DOHH2 (cell line): Measurements from ENCODE around the gene HES7.

Experiments
- H3F3A ChIP-seq: fragments of 200-600 bp; sonication (generic), shearing (Covaris generic); 2 replicates; pipeline ENCODE4 v1.6.0; 2016; ENCODE audit warnings: antibody characterized with exemption, mild to moderate bottlenecking; ENCODE audit not compliant: control insufficient read depth, insufficient read depth
- H3K27ac ChIP-seq: fragments of 200-600 bp; sonication (generic); 2 replicates; pipeline ENCODE4 v1.5.1; 2014; ENCODE audit warnings: low read depth, mild to moderate bottlenecking, low read length, moderate library complexity
- H3K27me3 ChIP-seq: fragments of 200-600 bp; sonication (generic); 2 replicates; pipeline ENCODE4 v1.6.1; 2014; ENCODE audit warnings: mild to moderate bottlenecking, low read length, mixed read lengths; ENCODE audit not compliant: control insufficient read depth
- H3K36me3 ChIP-seq: fragments of 200-600 bp; sonication (generic); 2 replicates; pipeline ENCODE4 v1.6.1; 2014; ENCODE audit warnings: mild to moderate bottlenecking, low read length, moderate library complexity, mixed read lengths; ENCODE audit not compliant: control insufficient read depth
- H3K4me1 ChIP-seq: fragments of 200-600 bp; sonication (generic); 2 replicates; pipeline ENCODE4 v1.6.1; 2014; ENCODE audit warnings: mild to moderate bottlenecking, low read length, mixed read lengths; ENCODE audit not compliant: control insufficient read depth
- H3K4me2 ChIP-seq: fragments of 200-600 bp; sonication (generic); 2 replicates; pipeline ENCODE4 v1.6.0; 2014; ENCODE audit warnings: mild to moderate bottlenecking, low read length, moderate library complexity
- H3K4me3 ChIP-seq: fragments of 200-600 bp; sonication (generic); 2 replicates; pipeline ENCODE4 v1.5.1; 2014; ENCODE audit warnings: mild to moderate bottlenecking, low read length, mixed read lengths
- H3K79me2 ChIP-seq: fragments of 200-600 bp; sonication (generic); 2 replicates; pipeline ENCODE4 v1.6.1; 2014; ENCODE audit warnings: mild to moderate bottlenecking, low read length, mixed read lengths; ENCODE audit not compliant: control insufficient read depth
- H3K9me2 ChIP-seq: fragments of 200-600 bp; sonication (generic); replicated peaks from 2 replicates; pipeline ENCODE4 v1.6.1; 2014; ENCODE audit warnings: mild to moderate bottlenecking, low read length, mixed read lengths; ENCODE audit not compliant: control insufficient read depth
- H3K9me3 ChIP-seq: fragments of 200-600 bp; sonication (generic); 2 replicates; pipeline ENCODE4 v1.6.1; 2014; ENCODE audit warnings: antibody characterized with exemption, low read length, mixed read lengths; ENCODE audit not compliant: control insufficient read depth, insufficient read depth
- H4K20me1 ChIP-seq: fragments of 200-600 bp; sonication (generic); 2 replicates; pipeline ENCODE4 v1.6.0; 2014; ENCODE audit warnings: low read depth, mild to moderate bottlenecking, antibody characterized with exemption, low read length, moderate library complexity; ENCODE audit not compliant: control insufficient read depth, insufficient read depth
- EZH2phosphoT487 ChIP-seq: fragments of 200-600 bp; sonication (generic); IDR thresholded peaks from 2 replicates; pipeline ENCODE4 v1.6.1; 2017; ENCODE audit warnings: borderline replicate concordance, mild to moderate bottlenecking, antibody characterized with exemption, low read length, moderate library complexity, mixed read lengths
- TF ChIP-seq, protein P1 (sequence below): fragments of 200-600 bp; sonication (generic); IDR thresholded peaks from one replicate; pipeline ENCODE4 v1.5.1; 2014; ENCODE audit warnings: antibody characterized with exemption, mild to moderate bottlenecking, low read depth, low read length; ENCODE audit not compliant: poor library complexity, severe bottlenecking

The HES7 gene

GRCh38 chr17:8142887-8143580 is 19.1 kb upstream of the HES7 start:
- TF ChIP-seq, protein P1, sequence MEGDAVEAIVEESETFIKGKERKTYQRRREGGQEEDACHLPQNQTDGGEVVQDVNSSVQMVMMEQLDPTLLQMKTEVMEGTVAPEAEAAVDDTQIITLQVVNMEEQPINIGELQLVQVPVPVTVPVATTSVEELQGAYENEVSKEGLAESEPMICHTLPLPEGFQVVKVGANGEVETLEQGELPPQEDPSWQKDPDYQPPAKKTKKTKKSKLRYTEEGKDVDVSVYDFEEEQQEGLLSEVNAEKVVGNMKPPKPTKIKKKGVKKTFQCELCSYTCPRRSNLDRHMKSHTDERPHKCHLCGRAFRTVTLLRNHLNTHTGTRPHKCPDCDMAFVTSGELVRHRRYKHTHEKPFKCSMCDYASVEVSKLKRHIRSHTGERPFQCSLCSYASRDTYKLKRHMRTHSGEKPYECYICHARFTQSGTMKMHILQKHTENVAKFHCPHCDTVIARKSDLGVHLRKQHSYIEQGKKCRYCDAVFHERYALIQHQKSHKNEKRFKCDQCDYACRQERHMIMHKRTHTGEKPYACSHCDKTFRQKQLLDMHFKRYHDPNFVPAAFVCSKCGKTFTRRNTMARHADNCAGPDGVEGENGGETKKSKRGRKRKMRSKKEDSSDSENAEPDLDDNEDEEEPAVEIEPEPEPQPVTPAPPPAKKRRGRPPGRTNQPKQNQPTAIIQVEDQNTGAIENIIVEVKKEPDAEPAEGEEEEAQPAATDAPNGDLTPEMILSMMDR, result no peak
- TF ChIP-seq EZH2phosphoT487, result no peak
- Histone ChIP-seq H3K27ac (no peak overlapping the region), H3K36me3 (peaks cover 59% of the 10 kb centered on the region)

DNA sequence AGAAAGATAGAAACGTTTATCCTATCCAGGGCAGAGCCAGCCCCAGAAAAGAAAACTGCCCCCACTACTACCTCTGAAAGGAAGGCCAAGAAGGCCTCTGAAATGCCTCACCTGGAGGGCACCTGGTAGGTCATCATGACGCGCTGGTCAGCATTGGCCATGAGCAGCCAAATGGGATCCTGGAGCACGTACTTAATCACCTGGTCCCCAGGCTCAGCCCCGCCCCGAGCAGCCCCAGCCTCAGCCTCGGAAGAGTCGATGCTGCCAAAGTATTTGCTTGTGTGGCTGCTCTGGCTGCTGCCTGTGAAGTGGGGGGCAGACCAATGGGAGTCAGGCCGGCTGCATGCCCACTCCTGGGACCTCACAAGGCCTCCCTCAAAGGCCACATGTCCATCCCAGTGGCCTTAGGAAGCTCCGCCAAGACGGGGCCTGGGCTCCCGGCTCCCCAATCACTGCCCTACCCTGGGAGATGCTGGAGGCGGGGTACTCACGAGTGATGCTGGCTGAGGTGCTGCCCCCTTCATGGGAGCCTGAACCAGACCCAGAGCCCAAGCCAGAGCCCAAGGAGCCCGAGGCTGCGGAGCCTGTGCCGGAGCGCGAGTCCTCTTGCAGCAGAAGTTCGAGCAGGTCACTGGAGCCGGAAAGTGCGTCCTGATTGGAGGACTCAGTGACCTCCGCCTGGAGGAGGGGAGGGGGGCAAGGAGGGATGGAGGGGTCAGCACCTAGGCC is 18.4 kb upstream of the HES7 start:
- peaks cover 3% of the 10 kb centered on the region for H3F3A ChIP-seq
- peaks cover 51% of the 10 kb centered on the region for H3K36me3 ChIP-seq
- H3K4me3 ChIP-seq, result no peak overlapping the region
- no peaks in the 10 kb centered on the region for H3K9me2 ChIP-seq
- H3K4me2 ChIP-seq, result no peak overlapping the region
- no peak overlapping the region for H3K27ac ChIP-seq
- TF ChIP-seq EZH2phosphoT487, result no peak
- H3K27me3 ChIP-seq, result peaks cover 8% of the 10 kb centered on the region
- H3K4me1 ChIP-seq, result peaks cover 19% of the 10 kb centered on the region
- no peaks in the 10 kb centered on the region for H3K79me2 ChIP-seq
- no peaks in the 10 kb centered on the region for H4K20me1 ChIP-seq
- H3K9me3 ChIP-seq, result no peaks in the 10 kb centered on the region

More at GRCh38 chr17:8142887-8143580, 19.1 kb upstream of the HES7 start:
- Histone ChIP-seq H3K4me3 (no peak overlapping the region), H3K9me3 (no peaks in the 10 kb centered on the region), H3F3A (peaks cover 3% of the 10 kb centered on the region), H3K27me3 (peaks cover 2% of the 10 kb centered on the region; the same call in 1 of the 2 replicates), H4K20me1 (no peaks in the 10 kb centered on the region), H3K79me2 (no peaks in the 10 kb centered on the region), H3K9me2 (no peaks in the 10 kb centered on the region), H3K4me1 (peaks cover 12% of the 10 kb centered on the region), H3K4me2 (no peak overlapping the region)

DNA sequence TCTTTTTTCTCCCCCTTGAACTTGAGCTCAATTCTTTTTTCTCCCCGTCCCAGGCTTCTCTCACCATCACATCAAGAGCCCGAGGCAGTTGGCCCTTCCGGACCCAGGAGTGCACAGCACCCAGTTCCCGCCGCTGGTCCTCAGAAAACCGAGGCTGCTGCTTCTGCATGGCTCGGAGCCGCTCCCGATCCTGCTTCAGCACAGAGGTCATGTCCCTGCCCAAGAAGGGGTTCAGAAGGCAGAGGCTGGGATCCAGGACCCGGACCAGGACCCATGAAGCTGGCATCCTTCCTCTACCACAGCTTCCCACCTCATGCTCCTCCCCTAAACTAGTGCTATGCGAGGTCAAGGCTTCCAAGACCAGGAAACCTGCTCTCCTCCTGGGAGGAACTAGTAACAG is 17.8 kb upstream of the HES7 start:
- Histone ChIP-seq H3K9me3 (no peaks in the 10 kb centered on the region), H3K27me3 (peaks cover 8% of the 10 kb centered on the region), H3K9me2 (no peaks in the 10 kb centered on the region), H3F3A (peaks cover 3% of the 10 kb centered on the region), H3K36me3 (peaks cover 47% of the 10 kb centered on the region), H3K27ac (no peak overlapping the region), H3K79me2 (no peaks in the 10 kb centered on the region), H3K4me2 (no peak overlapping the region), H3K4me1 (peaks cover 20% of the 10 kb centered on the region), H3K4me3 (no peak overlapping the region), H4K20me1 (no peaks in the 10 kb centered on the region)
- TF ChIP-seq, protein P1, result no peak

DNA sequence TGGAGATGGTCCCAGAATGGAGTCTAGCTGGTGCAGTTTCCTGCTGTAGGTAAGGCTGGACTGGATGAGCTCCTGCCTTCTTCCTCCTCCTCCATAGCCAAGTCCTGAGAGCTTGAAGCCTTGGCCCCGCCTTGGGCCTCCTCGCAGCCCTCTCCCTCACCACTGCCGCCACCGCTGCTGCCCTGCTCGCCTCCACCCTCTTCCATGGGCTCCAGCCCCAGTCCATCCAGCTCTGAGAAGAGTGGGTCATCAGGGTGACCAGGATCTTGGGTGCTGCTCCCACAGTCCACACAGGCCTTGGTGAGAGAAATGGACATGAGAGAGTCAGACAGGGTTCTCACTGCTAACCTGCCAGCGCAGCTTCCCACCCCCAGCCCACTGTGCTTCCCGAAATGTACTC is 17.1 kb upstream of the HES7 start:
- Histone ChIP-seq H3K4me2 (no peak overlapping the region), H3K4me1 (peaks cover 20% of the 10 kb centered on the region), H3K9me3 (no peaks in the 10 kb centered on the region), H3K27me3 (peaks cover 8% of the 10 kb centered on the region), H3K9me2 (no peaks in the 10 kb centered on the region), H3K36me3 (peaks cover 40% of the 10 kb centered on the region), H3K79me2 (no peaks in the 10 kb centered on the region), H3F3A (peaks cover 3% of the 10 kb centered on the region), H4K20me1 (no peaks in the 10 kb centered on the region), H3K27ac (no peak overlapping the region), H3K4me3 (no peak overlapping the region)
- no peak for TF ChIP-seq EZH2phosphoT487
- TF ChIP-seq, protein P1, result no peak
